WERI-Rb-1 (cell line): ENCODE measurements around the gene TTC23L.

Experiments
- DNase-seq: peaks from one replicate; pipeline ENCODE4 v3.0.0-alpha.2; 2020
- H3K27ac ChIP-seq: fragments of 250-450 bp; sonication (Bioruptor Pico); 2 replicates; pipeline ENCODE4 v1.5.1; 2020; ENCODE audit warnings: mild to moderate bottlenecking, moderate library complexity
- H3K27me3 ChIP-seq: fragments of 250-450 bp; sonication (Bioruptor Pico); 2 replicates; pipeline ENCODE4 v1.5.1; 2021; ENCODE audit warnings: mild to moderate bottlenecking, low read depth, moderate library complexity; ENCODE audit not compliant: insufficient read depth, severe bottlenecking
- H3K36me3 ChIP-seq: fragments of 250-450 bp; sonication (Bioruptor Pico); 2 replicates; pipeline ENCODE4 v1.5.1; 2020; ENCODE audit warnings: mild to moderate bottlenecking, moderate library complexity
- H3K4me3 ChIP-seq: 2 replicates; pipeline ENCODE4 v1.5.1; 2011; ENCODE audit warnings: low read depth, mild to moderate bottlenecking, control low read depth, low read length
- H3K9me3 ChIP-seq: fragments of 250-450 bp; sonication (Bioruptor Pico); 2 replicates; pipeline ENCODE4 v1.5.1; 2021; ENCODE audit warnings: mild to moderate bottlenecking, moderate library complexity; ENCODE audit not compliant: severe bottlenecking
- TF ChIP-seq, protein P1 (sequence below): IDR thresholded peaks from 2 replicates; pipeline ENCODE4 v1.5.1; 2011; ENCODE audit warnings: low read depth, mild to moderate bottlenecking, control low read depth, inconsistent platforms, low read length

TTC23L gene

DNA sequence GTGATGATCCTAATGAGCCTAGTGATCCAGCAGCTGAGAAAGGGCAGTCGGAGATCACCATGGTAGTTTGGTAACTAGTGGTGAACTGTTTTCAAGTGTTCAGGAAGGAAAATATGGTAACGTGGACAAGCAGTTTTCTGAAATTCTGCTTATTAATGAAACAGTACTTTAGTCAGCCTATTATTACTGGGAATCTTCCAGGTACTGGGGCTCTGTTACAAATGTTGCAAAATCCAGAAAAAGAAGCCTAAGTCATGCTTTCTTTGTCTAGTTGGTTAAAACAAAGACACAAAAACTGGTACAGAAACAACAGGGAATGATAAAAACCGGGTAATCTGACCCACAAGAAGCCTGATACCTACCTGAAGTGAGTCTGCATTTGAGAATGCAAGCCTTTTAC is 18.2 kb downstream of the TTC23L start:
- TF ChIP-seq, protein P1, sequence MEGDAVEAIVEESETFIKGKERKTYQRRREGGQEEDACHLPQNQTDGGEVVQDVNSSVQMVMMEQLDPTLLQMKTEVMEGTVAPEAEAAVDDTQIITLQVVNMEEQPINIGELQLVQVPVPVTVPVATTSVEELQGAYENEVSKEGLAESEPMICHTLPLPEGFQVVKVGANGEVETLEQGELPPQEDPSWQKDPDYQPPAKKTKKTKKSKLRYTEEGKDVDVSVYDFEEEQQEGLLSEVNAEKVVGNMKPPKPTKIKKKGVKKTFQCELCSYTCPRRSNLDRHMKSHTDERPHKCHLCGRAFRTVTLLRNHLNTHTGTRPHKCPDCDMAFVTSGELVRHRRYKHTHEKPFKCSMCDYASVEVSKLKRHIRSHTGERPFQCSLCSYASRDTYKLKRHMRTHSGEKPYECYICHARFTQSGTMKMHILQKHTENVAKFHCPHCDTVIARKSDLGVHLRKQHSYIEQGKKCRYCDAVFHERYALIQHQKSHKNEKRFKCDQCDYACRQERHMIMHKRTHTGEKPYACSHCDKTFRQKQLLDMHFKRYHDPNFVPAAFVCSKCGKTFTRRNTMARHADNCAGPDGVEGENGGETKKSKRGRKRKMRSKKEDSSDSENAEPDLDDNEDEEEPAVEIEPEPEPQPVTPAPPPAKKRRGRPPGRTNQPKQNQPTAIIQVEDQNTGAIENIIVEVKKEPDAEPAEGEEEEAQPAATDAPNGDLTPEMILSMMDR: no peak
- Histone ChIP-seq H3K9me3 (peaks cover 4% of the 10 kb centered on the region), H3K36me3 (no peaks in the 10 kb centered on the region), H3K27me3 (no peaks in the 10 kb centered on the region), H3K27ac (no peak overlapping the region), H3K4me3 (no peak overlapping the region)
- no peak for DNase-seq

DNA sequence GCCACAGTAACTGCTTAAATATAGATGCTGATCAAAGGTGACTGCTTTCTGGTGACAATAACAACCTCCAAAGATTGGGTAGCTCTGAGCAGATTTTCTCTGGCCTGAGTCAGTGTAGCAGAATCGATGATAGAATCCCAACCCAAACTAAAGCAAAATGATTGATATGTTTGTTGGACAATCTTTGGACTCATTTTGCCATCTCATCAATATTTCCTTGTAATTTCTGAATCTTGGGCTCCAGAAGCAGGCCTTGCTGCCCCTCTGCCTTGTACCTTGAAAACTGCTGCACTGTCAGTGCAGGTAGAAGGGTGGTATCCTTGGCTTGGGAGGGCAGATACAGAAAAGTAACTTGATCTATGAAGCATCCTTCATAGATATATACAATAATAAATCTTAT is 18.9 kb downstream of the TTC23L start:
- Histone ChIP-seq H3K9me3 (peaks cover 4% of the 10 kb centered on the region), H3K4me3 (no peak overlapping the region), H3K36me3 (no peaks in the 10 kb centered on the region), H3K27ac (no peak overlapping the region), H3K27me3 (no peaks in the 10 kb centered on the region)
- DNase-seq: no peak
- TF ChIP-seq, protein P1: no peak

DNA sequence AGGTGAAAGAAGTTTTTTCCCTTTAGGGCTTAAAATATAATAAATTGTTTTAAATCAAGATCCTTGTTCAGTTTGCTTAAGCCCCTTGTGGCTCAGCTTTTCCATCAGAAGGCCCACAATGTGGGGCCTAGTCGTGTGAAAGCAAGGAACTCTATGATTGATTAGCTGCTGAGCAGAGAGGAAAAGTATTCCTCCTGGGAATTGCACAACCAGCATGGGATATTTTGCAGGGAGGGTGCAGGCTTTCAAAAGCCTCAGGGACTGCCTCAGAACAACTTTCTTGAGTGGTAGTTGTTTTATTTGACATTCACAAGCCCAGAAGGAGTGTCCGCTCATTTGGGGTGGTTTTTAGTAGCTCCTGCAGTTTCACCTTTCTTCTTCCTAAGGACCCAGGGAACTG is 19.8 kb downstream of the TTC23L start:
- TF ChIP-seq, protein P1: no peak
- Histone ChIP-seq H3K36me3 (no peaks in the 10 kb centered on the region), H3K27me3 (no peaks in the 10 kb centered on the region), H3K4me3 (no peak overlapping the region), H3K9me3 (no peaks in the 10 kb centered on the region), H3K27ac (no peak overlapping the region)
- no peak for DNase-seq

DNA sequence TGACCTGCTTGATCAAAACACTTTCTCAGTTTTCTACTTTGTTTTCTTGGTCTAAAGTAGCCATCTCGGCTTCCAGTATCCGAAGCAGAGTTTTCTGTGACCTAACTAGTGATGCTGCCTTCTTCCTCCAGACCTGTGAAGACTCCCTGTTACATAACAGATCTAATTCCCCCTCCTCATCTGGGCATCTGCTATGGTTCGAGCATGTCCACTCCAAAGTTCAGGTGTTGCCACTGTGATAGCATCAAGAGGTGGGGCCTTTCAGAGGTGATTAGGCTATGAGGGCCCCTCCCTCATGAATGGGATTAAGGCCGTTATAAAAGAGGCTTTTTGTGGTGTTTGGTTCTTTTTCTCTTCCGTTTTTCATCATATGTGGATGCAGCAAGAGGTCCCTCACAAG is 20.3 kb downstream of the TTC23L start:
- Histone ChIP-seq H3K36me3 (no peaks in the 10 kb centered on the region), H3K27ac (no peak overlapping the region), H3K4me3 (no peak overlapping the region), H3K9me3 (no peaks in the 10 kb centered on the region), H3K27me3 (no peaks in the 10 kb centered on the region)
- DNase-seq: no peak
- TF ChIP-seq, protein P1: no peak

DNA sequence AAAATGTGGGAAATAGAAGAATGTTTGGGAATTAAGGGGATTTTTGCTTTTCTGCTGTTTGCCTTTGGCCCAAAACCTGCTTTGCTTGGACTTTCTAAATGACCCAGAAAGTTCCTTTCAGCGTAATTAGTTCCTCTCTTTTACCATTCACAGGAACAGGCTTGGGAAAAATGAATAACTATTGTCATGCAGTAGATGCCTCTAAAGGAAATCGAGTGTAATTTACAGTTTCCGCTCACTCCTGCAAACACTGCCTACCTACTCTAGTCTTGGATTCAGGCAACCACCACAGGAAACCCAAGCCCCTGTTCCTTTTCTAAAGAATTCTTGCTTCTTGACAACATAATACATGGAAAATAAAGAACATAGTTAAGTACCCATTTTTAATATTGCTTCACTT is 25.0 kb downstream of the TTC23L start:
- no peaks in the 10 kb centered on the region for H3K27me3 ChIP-seq
- H3K36me3 ChIP-seq: no peaks in the 10 kb centered on the region
- DNase-seq: no peak
- TF ChIP-seq, protein P1: no peak
- no peaks in the 10 kb centered on the region for H3K9me3 ChIP-seq
- no peak overlapping the region for H3K4me3 ChIP-seq
- H3K27ac ChIP-seq: no peak overlapping the region

DNA sequence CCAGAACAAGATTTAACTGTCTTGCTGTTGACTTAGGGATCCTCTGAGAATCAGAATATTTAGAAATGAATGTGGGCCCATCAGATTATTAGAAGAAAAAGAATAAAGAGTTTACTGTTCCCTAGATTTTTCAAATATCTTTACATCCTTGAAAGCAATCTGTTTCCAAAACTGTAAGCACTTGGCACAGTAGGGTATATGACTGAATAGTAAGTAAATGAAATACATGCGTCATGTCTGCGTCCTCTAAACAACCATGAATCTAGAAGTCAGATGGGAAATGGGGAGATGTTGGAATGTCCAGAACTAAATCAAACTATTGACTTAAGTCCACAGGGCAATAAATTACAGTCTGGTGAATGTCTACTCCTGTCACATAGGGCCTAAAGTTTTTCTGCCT is 26.1 kb downstream of the TTC23L start:
- TF ChIP-seq, protein P1: no peak
- H3K27ac ChIP-seq: no peak overlapping the region
- no peaks in the 10 kb centered on the region for H3K36me3 ChIP-seq
- H3K9me3 ChIP-seq: no peaks in the 10 kb centered on the region
- H3K4me3 ChIP-seq: no peak overlapping the region
- H3K27me3 ChIP-seq: no peaks in the 10 kb centered on the region
- no peak for DNase-seq
